Panc1 (cell line): Measurements from ENCODE around the gene MSANTD2. TPM values are rescaled to one million over a fixed set of nuclear protein-coding genes. Genes with fewer than 3 reads are reported as not detected.

Experiments used
- ATAC-seq: fragments of 200-7000 bp; cut with Tn5 transposase; 2 replicates; pipeline ENCODE4 v1.9.1; 2020; ENCODE audit warnings: mild to moderate bottlenecking, moderate library complexity
- BruUV-seq: library from RNA; stranded (reverse); fragments of 400-500 nt; replicated peaks from 2 replicates; lab custom pipeline; 2021; lab: Mats Ljungman, UMichigan
- CTCF ChIA-PET: fragments of 300-600 bp; sonication (Branson Sonifier 250); formaldehyde crosslinking; loops from one replicate; lab custom pipeline; 2022; ENCODE audit warnings: antibody characterized with exemption; lab: Charles Lee
- POLR2A ChIA-PET: fragments of 300-600 bp; sonication (Branson Sonifier 250); formaldehyde crosslinking; loops from one replicate; lab custom pipeline; 2022; ENCODE audit warnings: antibody characterized with exemption; lab: Charles Lee
- DNase-seq: peaks from one replicate; pipeline ENCODE4 v3.0.0-alpha.2; 2010; ENCODE audit warnings: low read depth, low spot score
- H3K27ac ChIP-seq: 2 replicates; pipeline ENCODE4 v1.5.1; 2011; ENCODE audit warnings: mild to moderate bottlenecking, low read length, inconsistent platforms
- H3K27me3 ChIP-seq: fragments of 200-500 bp; sonication (Bioruptor generic); 2 replicates; pipeline ENCODE4 v1.6.0; 2014; ENCODE audit warnings: low read length, inconsistent platforms; ENCODE audit not compliant: control insufficient read depth, insufficient read depth
- H3K36me3 ChIP-seq: fragments of 200-500 bp; sonication (Bioruptor generic); 2 replicates; pipeline ENCODE4 v1.5.1; 2014; ENCODE audit warnings: inconsistent platforms, mild to moderate bottlenecking, low read length, moderate library complexity; ENCODE audit not compliant: control insufficient read depth, insufficient read depth
- H3K4me1 ChIP-seq: 2 replicates; pipeline ENCODE4 v1.5.1; 2011; ENCODE audit warnings: inconsistent platforms, mild to moderate bottlenecking, low read length, moderate library complexity; ENCODE audit not compliant: control insufficient read depth, insufficient read depth
- H3K4me3 ChIP-seq, 2 experiments: 2 replicates each; pipeline ENCODE4 v1.5.1; 2011 to 2012; ENCODE audit warnings: low read depth in 2 of 2, low read length in 2 of 2, mild to moderate bottlenecking in 2 of 2, inconsistent platforms in 1 of 2, moderate library complexity in 1 of 2
- H3K9me3 ChIP-seq: fragments of 200-500 bp; sonication (Bioruptor generic); 2 replicates; pipeline ENCODE4 v1.5.1; 2014; ENCODE audit warnings: low read depth, mild to moderate bottlenecking, inconsistent platforms, low read length, moderate library complexity; ENCODE audit not compliant: control insufficient read depth, insufficient read depth
- POLR2AphosphoS5 ChIP-seq: IDR thresholded peaks from 2 replicates; pipeline ENCODE4 v1.6.1; 2012; ENCODE audit warnings: mild to moderate bottlenecking, low read depth, low read length, moderate library complexity
- SIN3A ChIP-seq: IDR thresholded peaks from 2 replicates; pipeline ENCODE4 v1.6.1; 2012; ENCODE audit warnings: low read depth, mild to moderate bottlenecking, low read length, moderate library complexity, borderline replicate concordance; ENCODE audit not compliant: insufficient read depth
- TCF7L2 ChIP-seq: IDR thresholded peaks from 2 replicates; pipeline ENCODE4 v1.6.1; 2011; ENCODE audit warnings: mild to moderate bottlenecking, low read depth, low read length, inconsistent platforms
- in situ Hi-C: cut with HindIII; loops from 2 replicates; pipeline ENCODE4 v1.10.0; 2016; ENCODE audit warnings: low sequenced_read_pairs, low pct_unique_long_range_greater_than_20kb
- intact Hi-C: fragments of 100-400 bp; cut with micrococcal nuclease; formaldehyde crosslinking; loops from one replicate; pipeline ENCODE4 v1.10.0; 2022; ENCODE audit not compliant: unreplicated experiment
- total RNA-seq: library from RNA; stranded (reverse); gene quantifications from one replicate; pipeline ENCODE4 v1.2.1, GENCODE V29; 2021; ENCODE audit not compliant: unreplicated experiment
- TF ChIP-seq, protein P1 (sequence below): fragments of 450-650 bp; IDR thresholded peaks from 2 replicates; pipeline ENCODE4 v1.5.1; 2017; ENCODE audit warnings: mild to moderate bottlenecking
- TF ChIP-seq, protein P2 (sequence below), 2 experiments: IDR thresholded peaks; 2 replicates each; pipeline ENCODE4 v1.6.1; 2011 to 2012; ENCODE audit warnings: low read depth in 2 of 2, control low read depth in 1 of 2, low read length in 1 of 2, mild to moderate bottlenecking in 1 of 2, moderate library complexity in 1 of 2; ENCODE audit not compliant: insufficient read depth in 1 of 2

MSANTD2 gene
- total RNA-seq, 1 experiment from 2014 or later: 20.5 TPM

DNA sequence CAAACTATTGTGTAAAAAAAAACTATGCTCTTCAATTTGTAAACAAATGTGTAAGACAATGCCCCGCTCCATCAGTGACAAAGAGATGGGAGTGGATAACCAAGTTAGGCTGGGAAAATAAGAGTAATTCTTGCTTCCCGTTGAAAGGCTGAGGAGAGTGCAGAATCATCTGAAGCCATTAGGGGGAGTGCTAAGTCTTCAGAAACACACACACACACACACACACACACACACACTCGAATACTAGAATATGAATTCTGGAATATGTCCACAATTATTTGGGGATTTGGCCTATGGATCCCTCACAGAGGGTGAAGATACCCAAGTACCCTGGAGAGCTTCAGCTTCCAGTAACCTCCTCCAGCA, 37.3 kb upstream of the MSANTD2 start:
- ATAC-seq (peak; percentile 82), DNase-seq (peak; percentile 62)
- no TSS peak for BruUV-seq
- no peaks in the 10 kb centered on the region; the same call in 1 of the 2 replicates for H3K4me1 ChIP-seq
- peaks cover 47% of the 10 kb centered on the region for H3K27me3 ChIP-seq
- ChIA-PET CTCF (interaction anchor here (0.6 to 1.7 kb wide), 9 partner anchors 17 to 193 kb away, joined by 3 to 16 read pairs (median 3); no protein-coding TSS in a partner anchor), POLR2A (no interaction called here)
- no peaks in the 10 kb centered on the region for H3K36me3 ChIP-seq
- no peak overlapping the region for H3K4me3 ChIP-seq
- in situ Hi-C loops (loop anchor here (5.0 to 10.0 kb wide), 2 partner anchors 40 to 173 kb away; no protein-coding TSS in a partner anchor), intact Hi-C loops (loop anchor here (1.0 to 5.0 kb wide), 4 partner anchors 35 to 193 kb away; partner anchors contain the start of genes ESAM and MSANTD2)
- no peaks in the 10 kb centered on the region for H3K9me3 ChIP-seq
- TF ChIP-seq, protein P1, sequence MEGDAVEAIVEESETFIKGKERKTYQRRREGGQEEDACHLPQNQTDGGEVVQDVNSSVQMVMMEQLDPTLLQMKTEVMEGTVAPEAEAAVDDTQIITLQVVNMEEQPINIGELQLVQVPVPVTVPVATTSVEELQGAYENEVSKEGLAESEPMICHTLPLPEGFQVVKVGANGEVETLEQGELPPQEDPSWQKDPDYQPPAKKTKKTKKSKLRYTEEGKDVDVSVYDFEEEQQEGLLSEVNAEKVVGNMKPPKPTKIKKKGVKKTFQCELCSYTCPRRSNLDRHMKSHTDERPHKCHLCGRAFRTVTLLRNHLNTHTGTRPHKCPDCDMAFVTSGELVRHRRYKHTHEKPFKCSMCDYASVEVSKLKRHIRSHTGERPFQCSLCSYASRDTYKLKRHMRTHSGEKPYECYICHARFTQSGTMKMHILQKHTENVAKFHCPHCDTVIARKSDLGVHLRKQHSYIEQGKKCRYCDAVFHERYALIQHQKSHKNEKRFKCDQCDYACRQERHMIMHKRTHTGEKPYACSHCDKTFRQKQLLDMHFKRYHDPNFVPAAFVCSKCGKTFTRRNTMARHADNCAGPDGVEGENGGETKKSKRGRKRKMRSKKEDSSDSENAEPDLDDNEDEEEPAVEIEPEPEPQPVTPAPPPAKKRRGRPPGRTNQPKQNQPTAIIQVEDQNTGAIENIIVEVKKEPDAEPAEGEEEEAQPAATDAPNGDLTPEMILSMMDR: peak; percentile 82
- no peak for TF ChIP-seq SIN3A
- no peak overlapping the region for H3K27ac ChIP-seq

DNA sequence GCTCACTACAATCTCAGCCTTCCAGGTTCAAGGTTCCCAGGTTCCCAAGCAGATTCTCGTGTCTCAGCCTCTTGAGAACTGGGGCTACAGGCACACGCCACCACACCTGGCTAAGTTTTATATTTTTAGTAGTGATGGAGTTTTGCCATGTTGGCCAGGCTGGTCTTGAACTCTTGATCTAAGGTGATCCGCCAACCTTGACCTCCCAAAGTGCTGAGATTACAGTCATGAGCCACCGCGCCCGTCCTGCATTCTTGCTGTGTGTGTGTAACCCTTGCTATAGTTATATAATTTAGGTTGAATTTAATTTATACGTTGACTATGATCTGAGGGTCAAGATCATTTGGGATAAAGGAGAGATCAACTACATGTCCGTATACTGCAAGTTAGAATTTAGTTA, 35.7 kb upstream of the MSANTD2 start:
- ChIA-PET POLR2A (interaction anchor here (0.6 to 0.7 kb wide), 3 partner anchors 27 to 188 kb away, joined by 4 to 14 read pairs (median 6); no protein-coding TSS in a partner anchor), CTCF (interaction anchor here (0.6 to 1.7 kb wide), 7 partner anchors 31 to 367 kb away, joined by 3 to 18 read pairs (median 8); no protein-coding TSS in a partner anchor)
- Histone ChIP-seq H3K27me3 (peaks cover 31% of the 10 kb centered on the region), H3K9me3 (no peaks in the 10 kb centered on the region), H3K4me1 (no peaks in the 10 kb centered on the region; the same call in 1 of the 2 replicates), H3K36me3 (no peaks in the 10 kb centered on the region), H3K4me3 (no peak overlapping the region), H3K27ac (no peak overlapping the region)
- ATAC-seq: no peak
- in situ Hi-C loops: loop anchor here (5.0 to 10.0 kb wide), 2 partner anchors 39 to 171 kb away; no protein-coding TSS in a partner anchor
- TF ChIP-seq POLR2AphosphoS5 (no peak), TCF7L2 (no peak)
- intact Hi-C loops: loop anchor here (2.0 to 5.0 kb wide), 2 partner anchors 34 to 73 kb away; partner anchors contain the start of genes ESAM and MSANTD2
- no TSS peak for BruUV-seq
- DNase-seq: no peak

DNA sequence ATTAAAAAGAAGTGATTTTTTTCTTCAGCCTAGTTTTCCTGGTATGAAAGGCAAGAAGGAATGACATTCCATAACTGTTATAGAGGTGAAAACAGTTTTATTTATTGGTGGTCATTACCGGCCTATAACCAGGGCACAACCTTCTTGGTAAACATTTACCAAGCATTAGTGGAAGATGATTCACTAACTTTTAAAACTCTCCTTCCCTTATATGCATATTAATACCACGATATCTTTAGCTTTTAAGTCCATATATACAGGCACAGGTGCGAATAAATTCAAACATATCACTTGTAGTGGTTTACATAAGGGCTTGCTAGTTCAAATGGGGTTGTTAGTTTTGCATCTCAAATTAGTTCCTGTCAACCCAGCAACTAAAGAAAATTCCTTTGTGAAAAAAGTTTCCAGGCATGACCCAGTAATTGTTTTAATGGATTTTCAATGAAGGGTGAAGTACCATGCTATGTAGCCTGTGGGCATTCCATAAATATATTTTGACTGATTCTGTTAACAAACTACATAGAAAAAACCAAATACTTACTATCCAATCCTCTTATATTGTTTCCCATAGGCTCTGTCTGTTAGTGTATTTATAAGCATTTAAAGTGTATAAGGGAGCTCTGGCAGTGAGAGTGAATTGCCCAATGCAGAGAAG, 34.4 kb upstream of the MSANTD2 start:
- ATAC-seq (no peak), DNase-seq (no peak)
- Histone ChIP-seq H3K4me3 (no peak overlapping the region), H3K36me3 (no peaks in the 10 kb centered on the region), H3K9me3 (no peaks in the 10 kb centered on the region), H3K27ac (no peak overlapping the region), H3K27me3 (peaks cover 22% of the 10 kb centered on the region), H3K4me1 (no peaks in the 10 kb centered on the region)
- POLR2A ChIA-PET: no interaction called here
- no peak for TF ChIP-seq TCF7L2
- TF ChIP-seq SIN3A: no peak
- TF ChIP-seq, protein P1: no peak
- TF ChIP-seq, protein P2, sequence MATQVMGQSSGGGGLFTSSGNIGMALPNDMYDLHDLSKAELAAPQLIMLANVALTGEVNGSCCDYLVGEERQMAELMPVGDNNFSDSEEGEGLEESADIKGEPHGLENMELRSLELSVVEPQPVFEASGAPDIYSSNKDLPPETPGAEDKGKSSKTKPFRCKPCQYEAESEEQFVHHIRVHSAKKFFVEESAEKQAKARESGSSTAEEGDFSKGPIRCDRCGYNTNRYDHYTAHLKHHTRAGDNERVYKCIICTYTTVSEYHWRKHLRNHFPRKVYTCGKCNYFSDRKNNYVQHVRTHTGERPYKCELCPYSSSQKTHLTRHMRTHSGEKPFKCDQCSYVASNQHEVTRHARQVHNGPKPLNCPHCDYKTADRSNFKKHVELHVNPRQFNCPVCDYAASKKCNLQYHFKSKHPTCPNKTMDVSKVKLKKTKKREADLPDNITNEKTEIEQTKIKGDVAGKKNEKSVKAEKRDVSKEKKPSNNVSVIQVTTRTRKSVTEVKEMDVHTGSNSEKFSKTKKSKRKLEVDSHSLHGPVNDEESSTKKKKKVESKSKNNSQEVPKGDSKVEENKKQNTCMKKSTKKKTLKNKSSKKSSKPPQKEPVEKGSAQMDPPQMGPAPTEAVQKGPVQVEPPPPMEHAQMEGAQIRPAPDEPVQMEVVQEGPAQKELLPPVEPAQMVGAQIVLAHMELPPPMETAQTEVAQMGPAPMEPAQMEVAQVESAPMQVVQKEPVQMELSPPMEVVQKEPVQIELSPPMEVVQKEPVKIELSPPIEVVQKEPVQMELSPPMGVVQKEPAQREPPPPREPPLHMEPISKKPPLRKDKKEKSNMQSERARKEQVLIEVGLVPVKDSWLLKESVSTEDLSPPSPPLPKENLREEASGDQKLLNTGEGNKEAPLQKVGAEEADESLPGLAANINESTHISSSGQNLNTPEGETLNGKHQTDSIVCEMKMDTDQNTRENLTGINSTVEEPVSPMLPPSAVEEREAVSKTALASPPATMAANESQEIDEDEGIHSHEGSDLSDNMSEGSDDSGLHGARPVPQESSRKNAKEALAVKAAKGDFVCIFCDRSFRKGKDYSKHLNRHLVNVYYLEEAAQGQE (IDR thresholded peaks at IDR 0.05; ENCODE audit: insufficient read depth in 1 of 2, low read depth in 2 of 2, low read length in 1 of 2): no peak
- no peak for TF ChIP-seq POLR2AphosphoS5
- in situ Hi-C loops (loop anchor here (5.0 to 10.0 kb wide), 2 partner anchors 37 to 170 kb away; no protein-coding TSS in a partner anchor), intact Hi-C loops (loop anchor here (5.0 kb wide), 1 partner anchor 32 kb away; the partner anchor contains the start of gene MSANTD2)
- CTCF ChIA-PET: no interaction called here
- BruUV-seq: no TSS peak
